PFSK-1 (cell line): ENCODE results near the gene NKAIN4.

ENCODE experiments used
- POLR2AphosphoS5 ChIP-seq: IDR thresholded peaks from 2 replicates; pipeline ENCODE4 v1.6.1; 2012; ENCODE audit warnings: low read depth, mild to moderate bottlenecking, control low read depth, low read length, moderate library complexity
- REST ChIP-seq, 2 experiments: IDR thresholded peaks; 2 replicates each; pipeline versions ENCODE4 v1.6.1 to v1.8.0; 2011 to 2012; ENCODE audit warnings: low read depth in 2 of 2, low read length in 2 of 2, control low read depth in 1 of 2, inconsistent platforms in 1 of 2, mild to moderate bottlenecking in 1 of 2, moderate library complexity in 1 of 2; ENCODE audit not compliant: insufficient read depth in 1 of 2
- TAF1 ChIP-seq: IDR thresholded peaks from 2 replicates; pipeline ENCODE4 v1.6.1; 2012; ENCODE audit warnings: low read length, control low read depth, borderline replicate concordance; ENCODE audit not compliant: insufficient read depth

- TF ChIP-seq REST (IDR thresholded peaks at IDR 0.05; ENCODE audit: insufficient read depth in 1 of 2, low read depth in 2 of 2, low read length in 2 of 2) (no peak), POLR2AphosphoS5 (no peak), TAF1 (no peak)
These were observed 30.8 kb upstream of the NKAIN4 start for GRCh38 chr20:63284981-63285524.
